GM19035 (cell line): Measurements from ENCODE around the gene SGTB.
"Not testable (repeated sequence)": the region's sequence is repeated elsewhere in the genome, so short reads cannot be mapped to it uniquely, and the experiment has no call there.

ENCODE experiments used
- ATAC-seq: cut with Tn5 transposase; IDR thresholded peaks from one replicate; pipeline ENCODE4 v1.9.1; 2021; ENCODE audit not compliant: unreplicated experiment

SGTB gene

DNA sequence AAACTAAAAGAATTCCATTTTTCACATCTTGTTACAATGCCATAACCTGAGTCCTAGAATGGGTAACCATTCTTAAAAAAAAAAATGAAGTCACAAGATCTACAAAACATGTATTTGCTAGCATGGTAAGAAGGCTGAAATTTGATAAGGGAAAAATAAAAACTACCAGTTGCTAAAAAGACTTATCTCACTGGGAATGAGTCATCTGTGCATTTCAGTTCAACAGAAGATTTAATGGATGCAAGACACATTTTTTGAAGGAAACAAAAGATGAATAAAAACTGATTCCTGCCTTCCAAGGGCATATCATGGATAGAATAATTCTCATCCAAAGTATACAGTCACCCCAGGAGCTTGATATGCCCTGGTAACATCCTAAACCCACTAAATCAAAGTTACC, 47.2 kb downstream of the SGTB start:
- no peak for ATAC-seq

DNA sequence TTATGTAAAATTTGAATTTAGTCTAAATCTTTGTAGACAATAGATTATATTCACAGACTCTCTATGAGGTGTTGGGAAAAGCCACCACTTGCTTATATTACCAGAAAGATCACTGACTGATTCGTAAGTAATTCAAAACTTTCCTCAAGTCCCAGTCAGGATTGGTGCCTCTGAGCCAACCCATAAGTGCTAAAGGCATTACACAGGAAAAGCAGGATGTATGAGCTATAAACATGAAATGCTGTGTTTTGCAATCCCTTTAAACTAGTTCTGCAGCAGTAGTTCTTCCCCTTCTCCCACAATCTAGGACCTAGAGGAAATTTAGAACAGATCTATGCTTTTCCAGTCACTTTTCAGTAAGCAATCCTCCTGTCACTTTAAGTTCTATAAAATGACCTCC, 49.1 kb downstream of the SGTB start:
- no peak for ATAC-seq

DNA sequence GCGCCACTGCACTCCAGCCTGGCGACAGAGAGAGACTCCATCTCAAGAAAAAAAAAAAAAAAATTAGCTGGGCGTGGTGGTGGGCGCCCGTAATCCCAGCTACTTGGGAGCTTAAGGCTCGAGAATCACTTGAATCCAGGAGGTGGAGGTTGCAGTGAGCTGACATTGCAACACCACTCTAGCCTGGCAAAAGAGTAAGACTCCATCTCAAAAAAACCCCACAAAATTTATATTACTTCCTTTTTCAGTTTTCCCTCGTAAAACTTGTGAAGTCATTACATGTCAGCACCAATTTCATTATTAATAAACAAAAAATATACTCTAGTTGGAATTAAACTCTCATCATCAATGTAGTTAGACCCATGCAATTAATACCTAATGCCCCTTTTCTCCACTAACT, 53.2 kb downstream of the SGTB start:
- ATAC-seq, result no peak

DNA sequence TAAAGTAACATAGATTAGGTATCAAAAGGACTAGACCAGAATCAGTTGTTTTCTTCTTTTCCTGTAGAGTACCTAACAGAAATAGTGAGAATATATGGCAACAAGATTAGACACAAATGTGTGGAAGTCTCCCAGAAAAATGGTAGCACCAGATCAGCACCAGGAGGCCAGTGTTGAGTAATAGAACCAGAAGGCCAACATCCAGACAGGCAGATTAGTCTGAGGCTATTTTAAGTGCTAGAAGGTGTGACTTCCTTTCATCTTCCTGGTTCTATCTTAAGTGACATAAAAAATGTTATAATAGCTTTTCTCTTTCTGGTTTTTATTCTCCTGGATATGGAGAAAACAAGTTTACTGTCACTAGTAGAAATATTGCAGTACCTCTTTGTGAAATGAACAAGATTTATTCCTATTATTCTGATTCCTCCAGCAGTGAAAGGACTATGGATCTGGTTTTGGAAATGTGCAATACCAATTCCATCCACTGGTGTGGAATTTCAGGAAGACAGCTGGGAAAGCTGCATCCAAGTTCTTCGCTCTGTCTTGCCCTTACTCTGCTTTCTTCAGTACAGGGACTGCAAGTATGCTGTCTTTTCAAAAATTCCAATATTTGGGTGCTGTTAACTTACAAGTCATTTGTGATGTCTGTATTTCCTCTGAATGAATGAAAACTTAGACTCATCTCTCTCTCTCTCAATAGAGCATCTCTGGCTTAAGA, 57.9 kb downstream of the SGTB start:
- ATAC-seq, result no peak

DNA sequence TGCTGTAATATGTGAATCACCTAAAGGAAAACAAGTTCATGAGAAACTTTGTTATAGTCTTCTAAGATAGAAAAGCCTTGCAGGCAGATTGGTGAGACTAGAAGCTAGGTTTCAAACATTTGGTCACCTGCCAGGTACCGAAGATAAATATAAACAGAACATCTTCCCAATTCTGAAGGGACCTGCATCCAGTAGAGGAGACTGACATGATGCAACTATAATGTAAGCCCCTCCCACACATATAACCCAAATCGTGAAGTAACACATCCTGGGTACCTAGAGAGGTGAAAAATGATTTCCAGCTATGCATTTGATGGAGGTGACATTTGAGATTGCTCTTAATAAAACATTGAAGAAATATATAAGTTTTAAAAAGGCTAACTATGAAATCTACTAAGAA, 67.2 kb downstream of the SGTB start:
- no peak for ATAC-seq

DNA sequence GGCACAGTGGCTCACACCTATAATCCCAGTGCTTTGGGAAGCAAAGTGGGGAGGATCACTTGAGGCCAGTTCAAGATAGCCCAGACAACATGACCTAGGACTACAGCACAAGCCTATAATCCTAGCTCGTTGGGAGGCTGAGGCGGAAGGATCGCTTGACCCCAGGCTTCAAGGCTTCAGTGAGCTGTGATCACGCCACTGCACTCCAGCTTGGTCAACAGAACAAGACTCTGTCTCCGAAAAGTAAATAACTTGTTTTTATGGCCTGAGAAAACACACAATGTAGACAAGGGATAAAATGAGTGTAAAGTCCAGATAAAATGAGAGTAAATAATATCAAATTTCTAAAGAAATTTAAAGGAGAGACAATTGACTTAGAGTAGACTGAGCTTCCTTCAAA, 70.8 kb downstream of the SGTB start:
- no peak for ATAC-seq

DNA sequence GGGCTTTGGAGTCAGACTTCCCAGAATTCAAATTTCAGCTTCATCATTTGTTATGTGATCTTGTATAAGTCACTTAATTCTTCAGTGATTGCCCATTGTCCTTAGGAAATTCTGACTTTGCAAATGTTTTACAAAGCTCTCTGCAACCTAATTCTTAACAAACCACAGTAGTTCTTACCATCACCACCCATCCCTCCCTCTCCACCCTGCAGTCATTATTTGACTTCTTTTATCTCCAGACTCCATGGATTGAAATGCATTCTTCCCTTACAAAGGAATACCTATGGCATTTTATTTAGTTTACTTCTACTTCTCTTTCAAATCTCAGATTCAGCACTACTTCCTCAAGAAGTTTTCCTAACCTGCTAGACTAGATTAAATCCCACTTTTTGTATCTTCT, 74.0 kb downstream of the SGTB start:
- no peak for ATAC-seq

DNA sequence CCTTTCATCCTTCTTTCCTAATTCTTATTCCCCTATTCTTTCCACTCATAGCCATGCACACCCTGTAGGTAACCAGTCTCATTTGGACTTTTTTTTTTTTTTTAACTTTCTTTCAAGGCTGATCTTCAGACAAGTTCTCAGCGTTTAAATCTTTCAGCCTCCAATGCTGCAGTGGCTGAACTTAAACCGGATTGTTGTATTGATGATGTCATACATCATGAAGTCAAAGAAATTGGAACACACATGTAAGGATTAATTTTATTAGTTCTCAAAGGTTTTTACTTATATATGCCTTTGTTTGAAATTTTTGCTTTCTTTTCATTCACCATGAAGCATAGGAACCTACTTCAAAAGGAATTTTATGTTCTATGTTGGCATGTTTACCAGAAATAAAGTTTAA, 75.0 kb downstream of the SGTB start:
- ATAC-seq, result no peak

DNA sequence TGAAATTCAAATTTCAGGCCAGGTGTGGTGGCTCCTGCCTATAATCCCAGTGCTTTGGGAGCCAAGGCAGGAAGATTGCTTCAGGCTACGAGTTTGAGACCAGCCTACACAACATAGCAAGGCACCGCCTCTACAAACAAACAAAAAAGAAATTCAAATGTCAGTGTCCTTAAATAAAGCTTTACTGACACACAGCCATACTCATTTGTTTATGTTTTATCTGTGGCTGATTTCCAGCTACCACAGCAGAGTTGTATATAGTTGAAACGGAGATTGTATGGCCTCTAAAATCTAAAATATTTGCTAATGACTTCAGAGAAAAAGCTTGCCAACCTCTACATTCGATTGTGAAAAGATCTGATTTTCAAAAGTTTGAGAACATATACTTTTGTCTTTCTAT, 81.7 kb downstream of the SGTB start:
- no peak for ATAC-seq

DNA sequence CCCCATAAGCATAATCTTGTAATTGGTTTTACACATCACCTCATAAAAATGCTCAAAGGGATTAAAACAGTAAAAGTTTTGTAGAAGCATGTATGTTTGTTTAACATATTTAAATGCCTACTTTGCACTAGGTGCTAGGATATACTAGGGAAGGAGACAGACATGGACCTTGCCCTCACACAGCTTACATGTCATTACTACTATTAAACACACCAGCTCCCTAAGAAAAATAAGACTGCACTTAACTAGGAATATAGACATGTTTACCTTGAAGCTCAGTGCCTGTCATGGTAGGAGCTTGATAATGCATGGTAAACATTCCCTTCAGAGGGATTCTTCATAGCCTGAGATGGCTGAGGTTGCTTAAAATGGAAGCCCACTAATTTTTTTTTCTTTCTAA, 90.9 kb downstream of the SGTB start:
- ATAC-seq, result no peak

DNA sequence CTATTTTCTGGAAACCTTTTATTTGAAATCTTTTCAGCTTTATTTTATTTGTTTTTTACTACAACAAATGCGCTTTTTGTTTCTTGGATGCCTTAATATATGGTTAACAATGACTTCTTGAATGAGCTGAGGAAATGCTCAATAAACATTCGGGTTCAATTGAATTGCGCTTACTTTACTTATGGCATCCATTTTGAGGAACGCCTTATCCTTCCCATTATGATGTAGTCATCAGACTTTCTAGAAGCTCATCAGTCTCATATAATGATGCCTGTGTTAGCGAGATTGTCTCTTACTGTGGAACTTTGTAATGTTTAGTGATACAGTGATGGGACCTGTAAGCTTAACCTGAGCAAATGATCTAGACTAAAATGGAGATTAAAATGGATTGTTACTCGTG, 96.2 kb downstream of the SGTB start:
- no peak for ATAC-seq

DNA sequence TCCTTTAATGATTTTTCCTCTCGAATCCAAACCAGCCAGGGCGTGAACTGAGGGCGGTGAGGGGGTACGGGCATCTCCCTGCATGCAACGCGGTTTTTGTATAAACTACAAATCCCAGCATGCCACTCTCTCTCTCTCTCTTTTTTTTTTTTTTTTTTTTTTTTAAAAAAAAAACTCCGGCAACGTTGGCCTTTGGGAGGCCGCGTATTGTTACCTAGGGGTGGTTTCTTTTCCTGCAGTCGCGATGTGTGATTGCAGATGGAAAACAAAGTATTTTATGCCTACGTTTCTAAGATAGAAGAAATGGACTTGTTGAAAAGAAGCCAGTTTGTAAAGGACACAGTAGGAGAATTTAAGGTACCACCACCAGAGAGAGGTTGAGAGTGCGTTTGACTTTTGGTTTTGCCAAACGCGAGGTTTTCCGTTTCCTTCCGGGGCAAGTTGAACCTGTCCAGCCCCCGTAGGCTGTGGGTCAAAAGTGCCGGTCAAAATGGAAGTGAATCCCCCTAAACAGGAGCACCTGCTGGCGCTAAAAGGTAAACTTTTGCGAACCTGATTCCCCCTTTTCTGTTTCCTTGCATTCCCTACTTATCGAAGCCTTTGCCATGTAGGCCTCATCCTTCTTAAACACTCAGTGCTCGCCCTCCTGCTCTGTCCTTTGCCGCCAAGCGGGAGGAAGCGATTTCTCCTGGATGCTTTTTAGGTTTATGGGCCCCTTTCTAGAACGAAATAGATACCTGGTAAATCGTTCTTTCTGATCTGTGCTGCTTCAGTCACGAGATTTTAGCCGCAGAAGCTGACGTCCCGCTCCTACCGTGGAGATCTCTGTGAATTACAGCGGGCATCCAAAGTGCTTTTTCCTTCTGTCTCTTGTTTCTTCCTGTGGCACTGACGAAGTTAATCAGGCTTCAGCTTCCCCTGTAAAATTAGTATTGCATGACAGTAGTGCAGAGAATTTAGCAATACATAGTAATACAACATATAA, 97.0 kb downstream of the SGTB start, which contains the start of the genes SHLD3 and TRAPPC13:
SHLD3 (plus strand) TSS at position 457 of the 985 bp plus-strand sequence. CDS start 4,561 bp downstream, outside the sequence.
TRAPPC13 (plus strand) TSS at position 457 of the 985 bp plus-strand sequence; CDS start at position 491, 34 bp downstream.
- ATAC-seq, result peak; percentile 74

DNA sequence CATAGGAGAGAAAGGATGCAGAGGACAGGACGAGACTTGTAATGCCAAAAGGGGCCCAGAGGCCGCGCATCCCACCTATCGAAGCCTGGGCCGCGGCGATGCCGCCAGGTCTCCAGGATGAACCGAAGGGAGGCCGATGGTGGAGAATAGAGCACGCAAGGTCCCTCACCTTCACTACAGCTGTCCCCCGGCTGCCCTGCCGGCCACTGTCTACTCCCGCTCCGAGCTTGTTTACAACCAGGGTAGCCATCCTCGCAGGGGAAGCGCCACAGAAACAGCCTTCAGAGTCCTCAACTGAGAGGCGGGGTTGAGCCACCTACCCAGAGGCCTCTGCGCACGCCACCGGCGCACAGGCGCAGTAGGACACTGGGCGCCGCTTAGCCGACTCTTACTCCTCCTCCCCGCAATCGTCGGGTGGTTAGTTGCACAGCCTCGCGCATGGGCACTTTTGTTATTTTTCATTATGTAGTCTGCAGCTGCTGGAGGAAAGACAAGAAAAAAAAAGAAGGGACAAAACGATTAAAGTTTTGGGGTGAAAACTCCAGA, 97.8 kb downstream of the SGTB start, which contains the start of gene TRIM23:
TRIM23 (minus strand) TSS at position 309 of the 546 bp plus-strand sequence; CDS start at position 250, 59 bp downstream.
- ATAC-seq, result peak; percentile 94

DNA sequence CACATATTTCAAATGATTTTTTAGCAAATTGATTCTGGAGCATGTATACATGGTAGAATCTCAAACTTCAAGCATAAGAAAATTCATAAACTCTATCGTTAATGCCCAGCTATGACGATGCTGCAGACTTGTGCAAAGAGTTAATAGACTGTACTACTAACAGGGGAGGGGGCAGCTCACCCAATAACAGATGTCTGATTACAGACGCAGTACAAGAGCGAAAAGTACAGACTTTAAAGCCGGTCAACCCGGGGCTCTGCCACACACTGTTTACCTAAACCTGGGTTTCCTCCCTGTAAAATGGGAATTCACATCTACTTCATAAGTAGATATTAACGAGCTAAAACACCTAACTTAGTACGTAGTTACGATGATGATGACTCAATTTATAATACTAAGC, 98.4 kb downstream of the SGTB start:
- no peak for ATAC-seq

DNA sequence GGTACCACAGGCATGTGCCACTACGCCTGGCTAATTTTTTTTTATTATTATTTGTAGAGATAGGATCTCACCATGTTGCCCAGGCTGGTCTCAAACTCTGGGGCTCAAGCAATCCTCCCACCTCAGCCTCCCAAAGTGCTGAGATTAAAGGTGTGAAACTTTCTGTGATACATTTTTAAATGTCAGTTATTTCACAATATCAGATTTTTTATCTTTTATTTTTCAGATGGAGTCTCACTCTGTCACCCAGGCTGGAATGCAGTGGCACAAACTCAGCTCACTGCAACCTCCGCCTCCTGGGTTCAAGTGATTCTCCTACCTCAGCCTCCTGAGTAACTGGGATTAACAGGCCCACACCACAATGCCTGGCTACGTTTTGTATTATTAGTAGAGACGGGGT, 99.9 kb downstream of the SGTB start:
- not testable (repeated sequence) for ATAC-seq

DNA sequence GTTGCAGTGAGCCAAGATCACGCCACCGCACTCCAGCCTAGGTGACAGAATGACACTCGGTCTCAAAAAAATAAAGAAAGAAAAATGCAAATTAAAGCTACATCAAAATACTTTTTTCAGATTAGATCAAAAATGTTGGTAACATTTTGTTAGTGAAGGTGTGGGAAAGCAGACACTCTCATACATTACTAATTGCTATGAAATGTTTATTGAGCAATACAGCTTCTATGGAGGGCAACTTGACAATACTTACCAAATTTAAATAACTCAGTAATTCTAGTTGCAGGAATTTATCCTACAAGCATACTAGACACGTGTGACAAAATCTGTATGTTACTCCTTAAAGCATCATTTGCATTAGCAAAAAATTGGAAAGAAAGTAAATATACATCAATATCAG, 101.9 kb downstream of the SGTB start:
- no peak for ATAC-seq
